Measurements from ENCODE around the gene SLC38A10.

The SLC38A10 gene

DNA sequence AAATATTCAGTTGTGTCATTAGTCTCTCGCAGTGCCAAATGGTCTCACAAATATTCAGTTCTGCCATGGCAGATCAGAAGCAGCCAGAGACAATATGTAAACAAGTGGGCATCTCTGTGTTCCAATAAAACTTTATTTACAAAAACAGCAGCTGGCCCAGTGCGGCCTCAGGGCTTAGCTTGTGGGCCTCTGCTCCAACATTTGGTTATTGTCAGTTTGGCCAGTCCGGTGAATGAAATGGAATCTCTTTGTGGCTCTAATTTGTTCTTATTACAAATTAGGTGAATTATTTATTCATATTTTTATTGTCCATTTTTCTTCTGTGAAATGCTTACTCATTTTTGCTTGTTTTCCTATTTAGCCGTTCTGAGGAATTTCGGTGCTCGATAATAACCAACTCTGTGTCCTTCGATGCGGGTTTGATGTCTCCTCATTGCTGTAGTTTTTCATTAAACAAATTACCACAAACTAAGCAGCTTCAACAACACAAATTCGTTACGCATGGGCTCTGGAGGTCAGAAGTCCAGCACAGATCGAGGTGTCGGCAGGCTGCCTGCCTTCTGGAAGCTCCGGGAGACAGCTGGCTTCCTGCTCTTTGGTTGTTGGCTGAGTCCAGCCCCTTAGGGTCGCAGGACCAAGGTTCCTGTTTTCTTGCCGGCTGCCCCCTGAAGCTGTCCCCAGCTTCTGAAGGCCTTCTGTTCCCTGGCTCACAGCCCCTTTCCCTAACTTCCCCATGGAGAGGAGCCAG is 4.1 kb upstream of the SLC38A10 start:
- DNase-seq, result no peak

- no peak for DNase-seq
Observed at GRCh38 chr17:81298325-81298990, 3.4 kb upstream of the SLC38A10 start.

DNA sequence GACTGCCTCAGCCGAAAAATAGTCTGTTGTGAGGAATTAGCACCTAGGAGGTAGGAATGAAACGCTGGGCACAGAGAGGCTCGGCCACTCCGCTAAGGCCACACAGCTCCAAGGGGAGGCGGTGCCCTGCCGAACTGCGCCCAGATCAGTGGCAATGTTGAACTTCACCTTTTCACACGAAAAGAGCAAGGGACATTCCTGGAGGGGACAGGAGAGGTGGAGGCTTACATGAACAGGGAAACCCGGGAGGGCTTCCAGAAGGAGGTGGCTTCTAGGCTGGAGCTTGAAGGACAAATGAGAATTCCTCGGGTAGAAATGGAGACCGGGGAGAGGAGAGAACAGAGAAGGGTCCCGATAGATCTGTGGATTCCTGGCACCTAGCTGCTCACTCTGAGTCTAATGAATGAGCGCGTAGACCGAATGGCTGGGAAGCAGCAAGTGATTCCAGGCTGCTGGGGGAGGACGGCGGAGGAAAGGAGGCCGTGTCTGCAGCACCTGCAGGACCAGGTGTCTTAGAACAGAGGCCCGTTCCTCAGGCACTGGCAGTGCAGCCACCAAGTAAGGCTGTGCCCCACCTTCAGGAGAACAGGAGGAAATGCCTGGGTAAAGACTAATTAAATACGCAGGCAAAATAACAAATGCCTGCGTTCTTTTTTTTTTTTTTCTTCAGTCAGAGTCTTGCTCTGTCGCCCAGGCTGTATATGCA is 722 bp upstream of the SLC38A10 start:
- DNase-seq, result peak; percentile 53

DNA sequence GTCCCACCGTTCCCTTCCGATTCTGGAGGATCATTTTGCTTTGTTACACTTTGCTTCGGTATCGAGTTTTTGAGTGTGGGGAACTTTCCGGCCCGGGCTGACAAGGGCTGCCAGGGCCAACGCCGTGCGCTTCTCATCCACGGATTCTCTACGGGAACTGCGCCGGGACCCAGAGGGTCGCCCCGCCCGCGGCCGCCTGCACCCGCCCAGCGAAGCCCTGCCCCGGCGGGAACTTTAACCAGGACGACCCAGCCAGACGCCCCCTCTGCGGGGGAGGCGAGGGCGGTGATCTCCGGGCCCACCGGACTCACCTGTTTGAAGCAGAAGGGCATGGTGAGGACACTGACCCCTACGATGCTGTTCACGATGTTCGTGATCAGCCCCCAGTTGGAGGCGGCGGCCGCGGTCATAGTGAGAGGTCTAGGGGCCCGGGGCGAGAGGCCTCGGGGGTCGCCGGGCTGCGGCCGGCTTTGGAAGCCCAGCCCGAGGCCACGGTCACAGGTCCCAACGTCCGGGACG is 536 bp downstream of the SLC38A10 start:
- peak; percentile 16 for DNase-seq

GRCh38 chr17:81292450-81292849 is 2.7 kb downstream of the SLC38A10 start:
- no peak for DNase-seq

GRCh38 chr17:81291662-81292061 is 3.4 kb downstream of the SLC38A10 start:
- peak; percentile 54 for DNase-seq

GRCh38 chr17:81290230-81290629 is 4.9 kb downstream of the SLC38A10 start:
- DNase-seq, result no peak

GRCh38 chr17:81289627-81290026 is 5.5 kb downstream of the SLC38A10 start:
- no peak for DNase-seq

DNA sequence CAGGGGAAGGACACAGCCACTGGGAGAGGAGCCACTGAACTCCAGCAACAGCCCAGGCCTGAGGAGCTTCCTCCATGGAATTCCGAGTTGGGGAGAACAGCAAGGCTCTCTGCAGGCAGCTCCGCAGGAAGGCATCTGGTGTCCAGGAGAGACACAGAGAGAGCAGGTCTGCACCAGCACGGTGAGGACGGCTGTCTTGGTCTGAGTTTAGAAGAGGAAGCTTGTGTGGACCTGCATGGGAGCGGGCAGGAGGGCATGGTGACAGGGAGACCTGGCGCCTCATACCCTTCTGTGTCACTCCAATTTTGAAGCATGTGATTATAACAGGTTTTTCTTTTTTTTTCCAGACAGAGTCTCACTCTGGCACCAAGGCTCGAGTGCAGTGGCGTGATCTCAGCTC is 6.4 kb downstream of the SLC38A10 start:
- no peak for DNase-seq

DNA sequence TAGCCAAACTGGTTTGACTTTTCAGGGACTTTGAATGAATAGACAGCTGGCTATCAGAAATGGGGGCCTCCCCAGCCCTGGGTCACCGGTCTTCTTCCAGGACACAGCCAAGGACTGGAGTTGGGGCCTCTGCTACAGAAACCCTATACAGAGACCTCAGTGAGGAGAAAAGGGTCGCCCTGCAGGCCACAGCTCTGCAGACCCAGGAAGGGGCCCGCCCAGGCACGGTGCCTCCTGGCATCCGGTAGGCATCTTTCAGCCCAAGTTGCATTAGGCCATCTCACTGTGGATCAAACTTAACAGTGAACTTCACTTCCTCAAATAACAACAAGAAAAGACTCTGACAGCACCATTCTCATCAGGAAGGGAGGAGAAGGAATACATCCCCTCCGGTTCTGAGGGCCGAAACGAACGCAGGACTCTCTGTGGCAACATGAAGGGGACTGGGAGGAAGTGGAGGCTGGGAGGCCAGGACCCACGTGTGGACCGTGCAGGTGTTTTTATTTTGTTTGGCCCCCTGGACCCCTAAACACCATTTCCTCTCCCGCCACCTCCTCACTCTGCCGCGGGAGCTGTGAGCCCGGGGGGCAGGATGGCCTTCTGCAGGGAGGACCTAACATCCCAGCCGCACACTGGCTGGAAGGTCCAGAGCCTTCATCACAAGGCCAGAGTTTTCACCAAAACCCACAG is 7.2 kb downstream of the SLC38A10 start:
- DNase-seq, result no peak

GRCh38 chr17:81287152-81287551 is 8.0 kb downstream of the SLC38A10 start:
- no peak for DNase-seq

GRCh38 chr17:81286491-81287145 is 8.5 kb downstream of the SLC38A10 start:
- DNase-seq, result no peak

GRCh38 chr17:81285894-81286293 is 9.2 kb downstream of the SLC38A10 start:
- DNase-seq, result no peak

DNA sequence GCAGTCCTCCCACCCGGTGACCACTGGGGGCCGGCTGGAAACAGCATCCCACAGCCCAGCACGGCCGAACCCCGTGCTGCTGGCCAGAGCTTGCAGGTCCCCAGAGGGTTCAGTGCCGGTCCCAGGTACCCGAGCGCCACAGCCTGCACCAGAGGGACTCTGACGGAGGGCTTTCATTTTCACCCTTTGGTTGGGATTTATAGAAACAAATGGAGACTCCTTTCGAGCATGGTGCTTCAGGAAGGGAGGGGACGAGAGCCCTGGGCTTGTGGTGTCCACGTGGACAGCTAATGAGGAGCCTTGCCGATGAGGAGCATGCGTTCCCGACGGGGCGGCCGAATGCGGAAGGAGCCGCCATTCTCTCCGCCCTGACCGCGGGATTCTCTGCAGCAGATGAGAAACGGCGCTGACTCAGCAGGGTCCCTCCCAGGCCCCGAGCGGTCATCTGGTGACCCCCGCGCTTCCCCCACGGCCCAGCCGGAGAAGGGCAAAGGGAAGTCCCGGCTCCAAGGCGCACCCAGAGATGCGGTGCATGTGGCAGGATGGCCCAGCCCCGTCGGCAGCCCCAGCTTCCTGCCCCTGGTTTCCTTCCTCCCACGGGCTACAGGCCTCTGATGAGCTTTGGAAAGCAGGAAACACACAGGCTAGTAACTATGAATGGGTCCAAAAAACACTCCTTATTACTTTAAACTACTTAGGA is 9.8 kb downstream of the SLC38A10 start:
- DNase-seq, result peak; percentile 35

GRCh38 chr17:81282876-81283275 is 12.2 kb downstream of the SLC38A10 start:
- no peak for DNase-seq

DNA sequence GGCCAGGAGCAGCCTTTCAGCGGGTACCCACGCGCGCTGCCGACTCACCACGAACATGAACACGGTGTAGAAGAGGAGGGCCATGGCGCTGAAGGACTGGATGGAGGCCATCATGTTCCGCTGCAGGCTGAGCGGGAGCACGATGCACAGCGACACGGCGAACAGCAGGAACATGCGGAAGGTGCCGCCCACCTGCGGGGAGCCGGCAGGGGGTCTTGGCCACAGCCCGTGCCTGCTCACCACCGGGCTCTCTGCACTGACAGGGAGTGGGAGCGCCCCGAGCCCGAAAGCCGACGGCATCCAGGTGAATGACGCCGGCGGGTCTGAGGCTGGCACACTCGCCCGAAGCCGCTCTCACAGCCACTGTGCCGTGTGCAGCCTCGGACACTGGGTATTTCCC is 13.0 kb downstream of the SLC38A10 start:
- no peak for DNase-seq

DNA sequence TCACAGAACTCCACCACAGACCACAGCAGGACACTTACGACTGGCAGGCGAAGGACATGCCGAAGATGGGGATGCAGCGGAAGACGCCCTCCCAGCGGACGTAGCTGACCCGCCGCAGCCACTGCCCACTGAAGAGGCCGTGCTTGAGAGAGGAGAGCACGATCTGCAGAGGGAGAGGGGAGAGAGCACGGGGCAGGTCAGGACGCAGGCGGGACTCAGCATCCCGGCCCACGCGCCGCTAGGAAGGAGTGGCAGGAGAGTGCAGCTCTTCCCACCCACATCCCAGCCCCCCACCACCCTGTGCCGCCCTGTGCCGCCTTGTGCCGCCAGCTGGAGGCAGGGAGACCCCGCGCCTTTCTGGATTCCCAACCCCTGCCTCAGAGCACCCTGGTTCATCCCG is 14.5 kb downstream of the SLC38A10 start:
- no peak for DNase-seq

GRCh38 chr17:81279278-81280275 is 15.5 kb downstream of the SLC38A10 start:
- DNase-seq, result no peak

DNA sequence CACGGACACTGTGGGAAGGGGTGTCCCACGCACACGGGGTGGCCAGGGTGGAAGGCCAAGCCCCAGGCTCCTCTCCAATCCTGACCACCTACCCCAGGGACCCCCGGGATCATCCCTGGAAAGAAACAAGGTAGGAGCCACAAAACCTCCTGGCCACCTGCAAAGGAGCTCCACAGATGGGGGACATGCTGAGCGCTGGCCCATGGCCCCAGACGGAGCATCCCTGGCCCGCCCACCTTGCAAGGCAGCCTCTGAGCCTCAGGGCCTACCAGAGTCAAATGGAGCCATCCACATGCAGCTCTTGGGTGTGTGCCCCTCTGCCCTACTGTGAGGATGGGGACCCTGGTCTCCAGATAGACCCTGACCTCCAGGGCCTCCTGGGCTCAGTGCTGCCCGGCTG is 16.3 kb downstream of the SLC38A10 start:
- DNase-seq, result no peak

- no peak for DNase-seq
Observed at GRCh38 chr17:81277946-81278693, 17.0 kb downstream of the SLC38A10 start.

All from fibroblast of skin of back (primary cell).